ENCODE data around the gene COL25A1. TPM values are rescaled to one million over a fixed set of nuclear protein-coding genes. Genes with fewer than 3 reads are reported as not detected.

Gene COL25A1
- total RNA-seq, 2 experiments from 2014 or later = not detected

DNA sequence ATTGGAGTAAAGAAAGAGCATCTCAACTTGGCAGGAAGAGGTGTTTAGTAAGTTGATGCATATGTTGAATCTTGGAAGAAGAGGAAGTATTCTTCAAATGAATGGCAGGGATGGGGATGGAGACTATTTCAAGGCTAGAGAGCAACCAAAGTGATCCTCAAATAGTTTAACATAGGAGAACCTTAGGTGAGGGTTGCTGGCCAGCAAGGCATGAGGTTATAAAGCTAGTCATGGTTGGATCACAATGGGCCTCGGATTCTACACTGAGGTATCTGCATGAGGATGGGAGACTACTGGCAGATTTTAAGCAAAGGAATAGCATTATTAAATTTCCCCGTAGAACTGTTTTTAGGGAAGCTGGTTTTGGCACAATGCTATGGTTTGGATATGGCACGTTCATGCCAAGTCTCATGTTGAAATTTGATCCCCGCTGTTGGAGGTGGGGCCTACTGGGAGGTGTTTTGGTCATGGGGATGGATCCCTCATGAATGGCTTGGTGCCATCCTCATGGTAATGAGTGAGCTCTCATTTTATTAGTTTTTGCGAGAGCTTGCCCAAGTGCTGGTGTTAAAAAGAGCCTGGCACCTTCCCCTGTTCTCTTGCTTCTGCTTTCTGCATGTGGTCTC is 497.7 kb downstream of the COL25A1 start:
- intact Hi-C loops (cut with micrococcal nuclease) = no loop called here
- no peaks in the 10 kb centered on the region for H3K9me3 Mint-ChIP-seq
- H3K4me1 Mint-ChIP-seq (ENCODE audit: low read depth) = no peaks in the 10 kb centered on the region
- peaks cover 6% of the 10 kb centered on the region for H3K27me3 Mint-ChIP-seq
- DNase-seq = no peak
- H3K36me3 Mint-ChIP-seq = no peaks in the 10 kb centered on the region
- POLR2A ChIA-PET = no interaction called here
- H3K27ac Mint-ChIP-seq = no peak overlapping the region
- H3K4me3 Mint-ChIP-seq = no peak overlapping the region
- CTCF ChIA-PET = interaction anchor here (1.0 kb wide), 1 partner anchor 489 kb away, joined by 3 read pairs; no protein-coding TSS in a partner anchor

DNA sequence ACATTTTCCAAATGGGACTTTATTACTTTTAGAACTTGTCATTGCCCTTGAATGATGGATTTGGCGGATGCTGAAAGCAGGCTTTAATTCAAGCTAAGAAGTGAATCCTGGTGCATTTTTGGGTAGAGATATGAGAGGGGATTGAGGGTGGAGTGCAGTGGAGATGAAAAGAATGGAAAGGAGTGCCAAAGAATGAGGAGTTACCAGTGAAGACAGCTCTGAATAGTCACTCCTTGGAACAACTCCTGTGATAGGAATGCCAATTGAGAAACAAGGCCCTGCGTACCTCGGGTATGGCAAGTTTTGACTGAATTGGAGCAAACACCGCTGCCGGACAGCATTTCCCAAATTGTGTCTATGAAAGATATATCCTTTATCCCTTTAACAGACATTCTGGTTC is 503.2 kb downstream of the COL25A1 start:
- ChIA-PET CTCF (no interaction called here), POLR2A (no interaction called here)
- DNase-seq = no peak
- Mint-ChIP-seq H3K27ac (no peak overlapping the region), H3K9me3 (no peaks in the 10 kb centered on the region), H3K4me1 (ENCODE audit: low read depth) (no peaks in the 10 kb centered on the region), H3K4me3 (no peak overlapping the region), H3K36me3 (no peaks in the 10 kb centered on the region), H3K27me3 (peaks cover 2% of the 10 kb centered on the region)
- intact Hi-C loops (cut with micrococcal nuclease) = no loop called here

DNA sequence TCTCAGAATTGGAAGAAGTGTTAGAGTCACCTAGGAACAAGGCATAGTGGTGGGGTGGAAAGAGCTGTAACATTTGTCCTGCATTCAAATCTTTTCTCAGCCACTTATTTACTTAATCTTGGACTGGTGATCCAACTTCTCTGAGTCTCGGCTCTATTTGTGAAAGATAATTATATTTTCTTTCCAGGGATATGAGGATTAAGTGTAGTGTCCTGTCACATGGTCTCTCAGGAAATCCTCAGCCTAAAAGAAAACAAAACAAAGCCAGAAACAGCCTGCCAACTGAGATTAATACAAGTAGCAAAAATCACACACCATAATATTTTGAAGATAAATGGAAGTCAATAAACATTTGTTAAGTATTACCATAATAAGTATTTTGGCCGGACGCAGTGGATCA is 506.3 kb downstream of the COL25A1 start:
- POLR2A ChIA-PET = no interaction called here
- CTCF ChIA-PET = no interaction called here

DNA sequence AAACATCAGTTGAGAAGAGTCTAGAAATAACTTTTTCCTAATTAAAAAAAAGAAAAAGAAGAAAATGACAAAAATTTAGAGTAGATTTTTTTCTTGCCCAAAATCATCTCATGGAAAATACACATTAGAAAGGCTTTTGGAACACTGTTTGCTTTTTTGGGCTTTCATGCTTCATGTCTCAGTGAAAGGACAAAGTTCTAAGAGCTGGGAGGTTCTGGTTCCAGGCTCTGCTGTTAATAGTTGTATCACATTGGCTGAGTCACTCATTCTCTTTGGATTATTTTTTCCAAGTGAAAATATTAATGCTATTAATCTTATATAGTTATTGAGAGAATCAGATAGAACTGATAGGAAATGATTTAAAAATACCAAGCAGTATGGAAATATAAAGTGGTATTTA is 506.7 kb downstream of the COL25A1 start:
- Mint-ChIP-seq H3K4me1 (ENCODE audit: low read depth) (no peaks in the 10 kb centered on the region), H3K27me3 (peaks cover 2% of the 10 kb centered on the region), H3K36me3 (no peaks in the 10 kb centered on the region), H3K27ac (no peak overlapping the region), H3K4me3 (no peak overlapping the region), H3K9me3 (no peaks in the 10 kb centered on the region)
- ChIA-PET CTCF (no interaction called here), POLR2A (no interaction called here)
- intact Hi-C loops (cut with micrococcal nuclease) = no loop called here
- DNase-seq = no peak

More for the DNA sequence above, 506.3 kb downstream of the COL25A1 start:
- Mint-ChIP-seq H3K27ac (no peak overlapping the region), H3K36me3 (no peaks in the 10 kb centered on the region), H3K9me3 (no peaks in the 10 kb centered on the region), H3K4me3 (no peak overlapping the region), H3K4me1 (ENCODE audit: low read depth) (no peaks in the 10 kb centered on the region), H3K27me3 (peaks cover 2% of the 10 kb centered on the region)
- DNase-seq = no peak
- intact Hi-C loops (cut with micrococcal nuclease) = no loop called here

DNA sequence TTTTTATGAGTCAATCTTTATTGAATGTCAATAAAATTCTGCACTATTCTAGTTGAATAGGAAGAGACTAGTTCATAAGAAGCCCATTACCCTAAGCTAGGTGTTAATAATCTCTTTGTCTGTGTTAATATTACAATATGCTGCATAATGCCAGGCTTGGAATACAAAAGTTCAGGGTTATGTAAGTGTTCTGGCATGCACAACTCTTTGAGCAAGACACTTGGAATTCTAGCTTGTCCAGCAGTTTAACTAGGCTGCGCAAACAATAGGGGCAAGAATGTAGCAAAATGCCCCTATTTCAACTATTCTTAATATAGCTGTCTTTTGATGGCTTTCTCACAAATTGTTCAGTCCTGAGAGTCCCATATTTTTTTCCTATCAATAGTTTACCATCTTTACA is 508.3 kb downstream of the COL25A1 start:
- H3K36me3 Mint-ChIP-seq = no peaks in the 10 kb centered on the region
- CTCF ChIA-PET = no interaction called here
- no peak overlapping the region for H3K27ac Mint-ChIP-seq
- no peak for DNase-seq
- no peak overlapping the region for H3K4me3 Mint-ChIP-seq
- intact Hi-C loops (cut with micrococcal nuclease) = no loop called here
- H3K27me3 Mint-ChIP-seq = peaks cover 2% of the 10 kb centered on the region
- POLR2A ChIA-PET = no interaction called here
- no peaks in the 10 kb centered on the region for H3K4me1 Mint-ChIP-seq (ENCODE audit: low read depth)
- no peaks in the 10 kb centered on the region for H3K9me3 Mint-ChIP-seq

DNA sequence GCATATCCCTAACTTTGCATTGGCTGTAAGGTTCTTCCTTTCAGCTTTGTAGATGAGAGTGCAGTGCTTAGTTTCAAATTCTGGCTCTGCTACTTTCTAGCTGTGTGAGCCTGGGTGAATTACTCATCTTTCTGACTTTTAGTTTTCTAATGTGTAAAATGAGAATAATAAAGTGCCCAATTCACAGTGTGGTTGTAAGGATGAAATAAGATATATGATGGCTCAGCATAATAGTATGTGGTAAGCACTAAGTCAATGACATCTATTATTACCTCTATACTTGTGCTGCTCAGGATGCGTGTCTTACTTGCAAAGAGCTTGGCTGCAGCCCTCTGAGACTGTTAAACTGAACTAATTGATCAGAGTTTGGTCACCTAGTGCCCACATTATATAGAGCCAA is 509.0 kb downstream of the COL25A1 start:
- Mint-ChIP-seq H3K27me3 (peaks cover 2% of the 10 kb centered on the region), H3K36me3 (no peaks in the 10 kb centered on the region), H3K4me1 (ENCODE audit: low read depth) (no peaks in the 10 kb centered on the region), H3K4me3 (no peak overlapping the region), H3K27ac (no peak overlapping the region), H3K9me3 (no peaks in the 10 kb centered on the region)
- ChIA-PET CTCF (no interaction called here), POLR2A (no interaction called here)
- intact Hi-C loops (cut with micrococcal nuclease) = no loop called here
- no peak for DNase-seq

DNA sequence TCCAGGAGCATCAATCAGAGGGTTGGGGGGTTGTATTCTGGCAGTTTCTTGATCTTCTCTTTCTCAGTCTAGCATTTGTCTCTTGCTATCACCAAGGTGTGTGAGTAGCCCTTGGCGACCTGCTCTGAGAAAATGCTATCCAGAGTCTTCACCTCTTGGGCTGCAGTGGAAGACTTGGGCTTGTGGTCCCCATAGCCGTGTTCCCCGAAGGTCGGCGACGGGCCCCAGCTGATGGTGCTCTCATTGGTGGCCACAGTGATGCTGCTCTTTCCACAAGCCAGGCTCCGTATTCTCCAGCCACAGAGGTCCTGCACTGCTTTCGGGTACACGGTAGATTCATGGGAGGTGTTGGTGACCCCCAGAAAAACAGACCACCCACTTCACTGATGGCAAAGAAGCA is 513.7 kb downstream of the COL25A1 start:
- no peaks in the 10 kb centered on the region for H3K9me3 Mint-ChIP-seq
- H3K4me3 Mint-ChIP-seq = no peak overlapping the region
- no peaks in the 10 kb centered on the region for H3K36me3 Mint-ChIP-seq
- DNase-seq = no peak
- H3K27ac Mint-ChIP-seq = no peak overlapping the region
- H3K4me1 Mint-ChIP-seq (ENCODE audit: low read depth) = no peaks in the 10 kb centered on the region
- intact Hi-C loops (cut with micrococcal nuclease) = no loop called here
- ChIA-PET POLR2A (no interaction called here), CTCF (no interaction called here)
- H3K27me3 Mint-ChIP-seq = no peaks in the 10 kb centered on the region

DNA sequence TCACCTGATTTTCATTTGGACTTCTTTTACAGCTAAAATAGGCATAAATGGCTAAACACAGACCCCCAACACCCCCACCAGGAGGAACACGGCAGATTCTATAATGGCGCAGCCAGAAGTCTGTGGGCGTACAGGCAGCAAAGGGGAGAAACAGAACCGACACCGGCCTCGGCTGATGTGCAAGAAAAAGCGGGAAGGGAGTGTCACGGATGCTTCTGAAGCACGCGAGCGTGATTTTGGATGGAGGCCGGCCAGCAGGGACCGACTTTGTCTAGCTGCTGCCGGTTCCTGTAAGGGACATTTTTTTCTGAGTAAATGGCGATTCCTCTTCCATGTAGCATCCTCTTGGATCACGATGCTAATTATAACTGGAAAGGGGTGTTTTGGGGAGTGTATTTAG is 514.7 kb downstream of the COL25A1 start:
- no peaks in the 10 kb centered on the region for H3K4me1 Mint-ChIP-seq (ENCODE audit: low read depth)

DNA sequence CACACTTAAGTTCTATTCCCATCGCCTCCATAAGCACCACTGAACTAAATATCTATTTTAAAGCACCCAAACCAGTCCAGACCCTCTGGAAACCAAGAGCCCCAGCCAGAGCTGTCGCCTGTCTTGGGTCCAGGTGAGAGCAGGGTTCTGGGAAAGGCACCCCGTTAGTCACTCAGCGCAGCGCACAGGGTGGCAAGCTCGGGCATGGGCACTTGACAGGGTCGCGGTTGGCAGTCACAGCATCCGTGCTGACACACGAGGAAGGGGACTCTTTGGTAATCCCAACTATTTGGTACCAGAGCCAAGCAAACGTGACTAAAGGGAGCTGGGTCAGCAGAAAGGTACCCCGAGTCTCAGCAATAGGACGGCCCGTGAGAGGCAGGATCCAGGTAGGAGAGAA is 515.4 kb downstream of the COL25A1 start:
- H3K9me3 Mint-ChIP-seq = no peaks in the 10 kb centered on the region
- ChIA-PET CTCF (no interaction called here), POLR2A (no interaction called here)
- H3K27me3 Mint-ChIP-seq = peaks cover 1% of the 10 kb centered on the region
- H3K4me3 Mint-ChIP-seq = no peak overlapping the region
- DNase-seq = no peak
- intact Hi-C loops (cut with micrococcal nuclease) = no loop called here
- no peak overlapping the region for H3K27ac Mint-ChIP-seq
- no peaks in the 10 kb centered on the region for H3K36me3 Mint-ChIP-seq
- H3K4me1 Mint-ChIP-seq (ENCODE audit: low read depth) = no peaks in the 10 kb centered on the region

More for the DNA sequence above, 514.7 kb downstream of the COL25A1 start:
- Mint-ChIP-seq H3K27me3 (no peaks in the 10 kb centered on the region), H3K4me3 (no peak overlapping the region), H3K9me3 (no peaks in the 10 kb centered on the region), H3K36me3 (no peaks in the 10 kb centered on the region), H3K27ac (no peak overlapping the region)
- ChIA-PET POLR2A (no interaction called here), CTCF (no interaction called here)
- intact Hi-C loops (cut with micrococcal nuclease) = no loop called here
- no peak for DNase-seq

DNA sequence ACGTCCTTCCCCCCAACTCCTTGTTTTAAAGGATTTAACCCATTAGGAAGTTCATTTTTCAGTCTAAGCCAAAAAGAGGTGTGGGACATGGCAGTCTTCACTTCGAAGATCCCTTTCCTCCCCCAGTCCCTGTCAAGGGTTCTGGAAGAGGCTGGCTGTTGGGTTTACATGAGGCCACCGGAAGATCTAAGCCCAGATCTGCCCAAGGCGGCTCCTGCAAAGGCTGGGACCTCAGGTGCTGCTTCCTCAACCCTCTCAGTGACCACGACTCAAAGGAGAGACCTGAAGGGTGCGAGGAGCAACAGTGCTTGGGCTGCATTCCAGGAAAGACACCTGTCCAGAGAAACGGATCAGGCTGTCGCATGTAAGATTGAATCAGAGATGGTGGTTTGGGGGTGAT is 516.1 kb downstream of the COL25A1 start:
- Mint-ChIP-seq H3K36me3 (no peaks in the 10 kb centered on the region), H3K9me3 (no peaks in the 10 kb centered on the region), H3K4me1 (ENCODE audit: low read depth) (no peaks in the 10 kb centered on the region), H3K27me3 (peaks cover 1% of the 10 kb centered on the region), H3K4me3 (no peak overlapping the region), H3K27ac (no peak overlapping the region)
- ChIA-PET CTCF (no interaction called here), POLR2A (no interaction called here)
- intact Hi-C loops (cut with micrococcal nuclease) = no loop called here
- no peak for DNase-seq

DNA sequence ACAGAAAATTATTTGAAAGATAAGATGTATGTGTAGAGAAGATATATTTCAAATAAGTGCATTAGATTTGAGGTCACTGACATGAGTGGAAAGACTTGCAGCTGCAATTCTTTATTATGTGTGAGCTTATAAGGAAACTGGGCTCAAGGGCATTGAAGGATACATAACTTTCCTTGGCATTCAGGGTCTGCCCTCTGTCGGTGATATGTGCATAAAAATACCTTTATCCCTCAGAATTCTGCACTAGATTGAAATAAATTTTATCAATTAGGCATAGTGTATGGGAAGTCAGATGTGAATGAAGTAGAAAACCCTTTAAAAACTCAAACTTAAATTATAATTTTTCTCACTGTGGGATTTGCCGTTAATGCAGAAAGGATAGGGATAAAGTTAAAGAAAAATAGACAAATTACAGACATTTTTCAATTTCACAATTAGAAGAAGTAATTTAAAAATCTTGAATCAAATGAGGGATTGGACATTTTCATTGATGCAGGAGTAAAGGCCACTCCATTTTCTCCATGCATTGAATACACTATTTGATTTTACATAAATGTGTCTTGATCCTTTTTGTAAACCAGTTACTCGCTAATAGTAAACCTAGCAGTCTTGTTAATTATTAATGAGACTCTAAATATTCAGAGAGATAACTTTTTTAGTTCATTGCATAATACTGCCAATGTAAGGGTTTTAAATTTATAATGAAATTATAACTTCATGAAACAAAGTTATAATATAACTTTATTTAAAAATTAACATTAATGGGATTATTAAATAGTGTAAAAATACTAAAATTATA is 518.6 kb downstream of the COL25A1 start:
- H3K4me1 Mint-ChIP-seq (ENCODE audit: low read depth) = no peaks in the 10 kb centered on the region
- ChIA-PET POLR2A (no interaction called here), CTCF (no interaction called here)
- H3K4me3 Mint-ChIP-seq = no peak overlapping the region
- H3K36me3 Mint-ChIP-seq = no peaks in the 10 kb centered on the region
- intact Hi-C loops (cut with micrococcal nuclease) = no loop called here
- no peak for DNase-seq
- H3K27me3 Mint-ChIP-seq = peaks cover 1% of the 10 kb centered on the region
- H3K9me3 Mint-ChIP-seq = no peaks in the 10 kb centered on the region
- H3K27ac Mint-ChIP-seq = no peak overlapping the region

DNA sequence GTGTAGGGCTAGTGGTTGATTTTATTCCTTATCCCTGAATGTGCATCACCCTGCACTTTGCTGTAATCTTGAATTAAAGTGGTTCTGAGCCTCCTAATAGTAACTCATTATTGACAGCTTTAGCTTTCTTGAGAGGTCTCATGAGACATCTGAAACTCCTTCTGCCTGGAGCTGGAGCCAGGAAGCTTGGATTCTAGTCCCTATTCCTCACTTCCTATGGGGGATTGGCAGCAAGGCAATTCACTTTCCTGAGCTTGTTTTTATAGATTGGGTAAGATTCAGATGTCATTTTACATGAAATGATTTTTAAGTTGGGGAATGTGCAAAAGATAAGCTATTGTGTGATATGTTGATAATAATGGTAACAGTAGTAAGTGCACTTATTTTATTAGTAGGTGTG is 522.5 kb downstream of the COL25A1 start:
- Mint-ChIP-seq H3K27ac (no peak overlapping the region), H3K36me3 (no peaks in the 10 kb centered on the region), H3K9me3 (no peaks in the 10 kb centered on the region), H3K4me1 (ENCODE audit: low read depth) (no peaks in the 10 kb centered on the region), H3K4me3 (no peak overlapping the region), H3K27me3 (peaks cover 10% of the 10 kb centered on the region)
- ChIA-PET POLR2A (no interaction called here), CTCF (no interaction called here)
- intact Hi-C loops (cut with micrococcal nuclease) = no loop called here
- DNase-seq = no peak

DNA sequence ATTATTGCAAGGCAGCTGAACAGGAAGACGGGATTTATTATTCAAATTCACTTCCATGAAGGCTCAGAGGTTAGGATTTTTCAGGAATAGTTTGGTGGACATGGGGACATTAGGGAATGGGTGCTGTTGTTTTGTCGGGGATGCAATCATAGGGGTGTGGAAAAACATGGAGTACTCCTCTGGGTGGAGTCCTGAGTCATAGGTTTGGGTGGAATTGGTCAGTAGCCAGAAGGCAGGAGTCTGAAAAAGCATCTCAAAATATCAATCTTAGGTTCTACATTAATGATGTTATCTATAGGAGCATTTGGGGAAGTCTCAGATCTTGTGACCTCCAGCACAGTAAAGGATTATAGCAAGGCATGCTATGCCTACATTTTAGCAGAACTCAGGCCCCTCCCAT is 525.1 kb downstream of the COL25A1 start:
- ChIA-PET POLR2A (no interaction called here), CTCF (no interaction called here)
- DNase-seq = no peak
- Mint-ChIP-seq H3K27me3 (peaks cover 13% of the 10 kb centered on the region), H3K4me3 (no peak overlapping the region), H3K36me3 (no peaks in the 10 kb centered on the region), H3K27ac (no peak overlapping the region), H3K4me1 (ENCODE audit: low read depth) (no peaks in the 10 kb centered on the region), H3K9me3 (no peaks in the 10 kb centered on the region)
- intact Hi-C loops (cut with micrococcal nuclease) = no loop called here

Data from activated CD4-positive, alpha-beta memory T cell treated with anti-CD3 and anti-CD28 coated beads for 36 hours (primary cell).